ENCODE results near the gene WAC.
A peak's percentile ranks its signal among the peaks of the same experiment; 100 is the strongest.
"Not testable (repeated sequence)": the region's sequence is repeated elsewhere in the genome, so short reads cannot be mapped to it uniquely, and the experiment has no call there.

The WAC gene

DNA sequence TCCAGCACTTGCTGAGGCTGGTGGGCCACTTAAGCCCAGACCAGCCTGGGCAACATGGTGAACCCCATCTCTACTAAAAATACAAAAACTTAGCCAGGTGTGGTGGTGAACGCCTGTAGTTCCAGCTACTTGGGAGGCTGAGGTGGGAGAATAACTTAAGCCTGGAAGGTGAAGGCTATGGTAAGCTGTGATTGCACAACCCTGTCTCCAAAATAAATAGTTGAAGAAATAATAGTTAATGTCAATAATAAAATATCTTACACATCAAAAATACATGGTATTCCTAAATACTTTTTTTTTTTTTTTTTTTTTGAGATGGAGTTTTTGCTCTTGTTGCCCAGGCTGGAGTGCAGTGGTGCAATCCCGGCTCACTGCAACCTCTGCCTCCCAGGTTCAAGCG is 76.7 kb downstream of the WAC start:
- DNase-seq (ENCODE audit: low spot score): not testable (repeated sequence)

- no peak for DNase-seq (ENCODE audit: low spot score)
These were observed 80.0 kb downstream of the WAC start for GRCh38 chr10:28612877-28613276.

DNA sequence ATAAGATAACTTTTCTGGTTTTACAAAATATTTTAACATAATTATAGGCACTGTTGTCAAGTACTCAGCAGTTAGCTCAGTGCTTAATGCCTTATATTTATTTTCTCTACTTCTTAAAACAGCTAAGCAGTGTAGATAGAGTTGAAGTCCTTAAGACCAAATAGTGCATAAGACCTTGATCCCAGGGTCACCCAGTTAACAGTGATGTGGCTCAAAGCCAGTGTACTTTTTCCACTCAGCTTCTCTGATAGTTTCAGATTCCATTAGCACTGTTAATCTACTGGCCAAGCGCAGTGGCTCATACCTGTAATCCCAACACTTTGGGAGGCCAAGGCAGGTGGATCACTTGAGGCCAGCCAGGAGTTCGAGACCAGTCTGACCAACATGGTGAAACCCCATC is 83.6 kb downstream of the WAC start:
- no peak for DNase-seq (ENCODE audit: low spot score)

- no peak for DNase-seq (ENCODE audit: low spot score)
These were observed 86.5 kb downstream of the WAC start for GRCh38 chr10:28619455-28619854.

GRCh38 chr10:28620251-28620650 is 87.3 kb downstream of the WAC start:
- DNase-seq (ENCODE audit: low spot score): no peak

GRCh38 chr10:28623483-28623882 is 90.6 kb downstream of the WAC start:
- DNase-seq (ENCODE audit: low spot score): no peak

- no peak for DNase-seq (ENCODE audit: low spot score)
These were observed 91.4 kb downstream of the WAC start for GRCh38 chr10:28624351-28624750.

- no peak for DNase-seq (ENCODE audit: low spot score)
These were observed 94.2 kb downstream of the WAC start for GRCh38 chr10:28627102-28627501.

DNA sequence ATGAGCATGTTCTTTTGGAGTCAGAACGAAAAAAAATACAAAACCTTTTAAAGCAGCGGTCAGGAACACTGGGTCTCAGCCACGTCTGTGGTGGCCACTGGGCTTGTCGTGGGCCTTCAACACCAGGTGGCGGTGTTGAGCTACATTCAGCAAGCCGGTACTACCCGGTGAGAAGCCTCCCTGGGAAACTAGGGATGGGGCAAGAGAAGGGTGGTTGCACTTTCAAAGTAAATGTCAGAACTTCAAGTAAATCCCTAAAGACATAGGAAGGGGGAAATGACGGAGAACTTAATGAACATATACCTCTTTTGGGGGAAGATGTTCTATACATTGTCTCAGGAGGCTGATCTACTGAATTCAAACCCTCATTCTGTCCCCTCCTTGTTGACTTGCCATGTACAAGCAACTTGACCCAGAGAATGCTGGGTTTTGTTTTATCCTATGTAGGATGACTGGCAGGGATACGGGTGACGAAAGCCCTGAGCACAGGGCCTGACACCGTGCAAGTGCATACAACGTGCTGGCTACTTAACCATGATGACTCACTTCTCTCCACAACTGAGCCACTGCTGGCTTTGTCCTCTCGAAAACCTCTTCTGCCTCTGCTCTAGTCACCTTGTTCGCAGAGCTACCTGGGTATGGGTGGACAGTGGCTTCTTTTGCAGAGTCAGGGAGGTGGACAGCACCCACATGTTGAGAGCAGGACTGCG is 95.4 kb downstream of the WAC start:
- peak; percentile 77 for DNase-seq (ENCODE audit: low spot score)

- DNase-seq (ENCODE audit: low spot score): no peak
These were observed 99.1 kb downstream of the WAC start for GRCh38 chr10:28631896-28632583.

DNA sequence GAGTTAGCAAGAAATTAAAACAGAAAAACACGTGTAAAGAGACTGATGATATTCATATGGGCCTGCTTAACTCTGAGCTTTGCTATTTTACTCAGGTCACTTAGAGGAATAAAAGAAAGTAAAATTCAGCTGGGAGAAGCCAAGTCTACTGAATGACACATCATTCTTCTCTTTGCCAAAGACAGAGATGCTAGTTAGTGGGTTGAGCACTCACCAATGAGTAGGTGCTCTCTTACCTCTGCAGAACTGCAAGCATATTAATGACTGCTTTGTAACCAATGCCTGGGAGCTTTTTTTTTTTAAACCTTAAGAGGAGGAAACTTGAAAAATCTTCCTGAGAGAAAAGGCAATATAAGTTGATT is 99.6 kb downstream of the WAC start:
- no peak for DNase-seq (ENCODE audit: low spot score)

DNA sequence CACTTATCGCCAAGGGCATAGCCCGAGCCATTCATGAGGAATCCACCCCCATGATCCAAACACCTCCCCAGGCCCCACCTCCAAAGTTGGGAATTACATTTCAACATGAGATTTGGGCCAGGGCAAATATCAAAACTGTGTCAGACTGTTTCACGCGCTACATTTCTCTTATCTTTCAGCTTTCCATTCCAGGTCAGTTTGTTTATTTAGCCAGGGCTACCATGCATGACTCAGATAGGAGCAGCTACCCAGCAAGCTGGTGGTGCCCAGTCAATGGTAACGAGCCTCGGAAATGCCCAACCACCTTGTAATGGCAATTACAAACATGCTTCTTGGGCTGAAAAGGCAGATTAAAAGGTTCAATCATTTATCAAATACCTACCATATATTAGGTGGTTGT is 100.8 kb downstream of the WAC start:
- no peak for DNase-seq (ENCODE audit: low spot score)

DNA sequence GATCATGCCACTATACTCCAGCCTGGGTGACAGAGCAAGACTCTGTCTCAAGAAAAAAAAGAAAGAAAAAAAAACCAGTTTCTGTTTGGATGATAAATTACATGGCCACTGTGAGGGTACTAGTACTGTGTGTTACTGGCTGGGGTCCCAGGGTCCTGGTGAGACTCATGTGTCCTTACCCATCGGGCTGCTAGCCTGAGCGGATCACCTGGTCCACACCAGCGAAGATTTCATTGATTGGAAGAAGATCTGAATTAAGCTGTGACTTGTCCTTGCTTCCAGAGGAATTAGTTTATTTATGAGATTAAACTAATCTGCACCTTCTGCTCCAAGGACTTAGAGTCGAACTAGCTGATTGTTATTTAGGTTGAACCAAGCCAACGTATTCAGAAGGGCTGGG is 104.4 kb downstream of the WAC start:
- DNase-seq (ENCODE audit: low spot score): no peak

DNA sequence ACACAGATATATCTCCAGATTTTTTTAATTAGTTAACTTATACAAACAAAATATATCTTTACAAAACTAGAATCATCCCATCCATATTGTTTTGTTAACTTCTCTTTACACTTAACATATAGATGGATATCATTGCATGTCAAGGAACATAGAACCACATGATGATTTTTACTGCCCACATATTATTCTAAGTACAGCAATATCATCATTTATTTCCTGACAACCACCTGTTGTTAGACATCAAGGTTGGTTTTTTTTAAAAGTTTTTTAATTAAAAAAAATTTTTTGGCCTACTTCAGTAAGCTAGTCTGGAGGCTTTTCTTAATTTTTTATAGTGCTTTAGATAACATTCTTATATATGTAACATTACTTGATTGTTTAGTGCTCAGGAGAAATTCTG is 105.5 kb downstream of the WAC start:
- no peak for DNase-seq (ENCODE audit: low spot score)

GRCh38 chr10:28640551-28640950 is 107.6 kb downstream of the WAC start:
- no peak for DNase-seq (ENCODE audit: low spot score)

GRCh38 chr10:28644647-28645046 is 111.7 kb downstream of the WAC start:
- no peak for DNase-seq (ENCODE audit: low spot score)

DNA sequence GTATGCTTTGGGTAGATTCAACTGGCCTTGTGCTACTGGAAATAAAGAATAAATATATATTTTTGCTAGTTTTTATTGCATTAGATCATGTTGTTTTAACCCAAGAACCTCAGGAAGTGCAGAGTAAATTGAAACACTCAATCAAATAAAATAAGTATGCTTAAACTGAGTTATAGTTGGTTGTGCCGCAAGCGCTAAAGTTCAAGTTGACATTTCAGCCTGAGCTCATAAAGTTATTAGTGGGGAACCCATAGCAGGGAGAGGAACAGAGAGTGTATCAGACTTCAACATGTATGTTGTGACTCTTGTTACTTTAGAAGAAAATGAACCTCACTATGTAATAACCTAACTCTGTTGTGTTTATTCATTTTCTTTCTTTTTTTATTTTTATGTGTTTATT is 119.2 kb downstream of the WAC start:
- no peak for DNase-seq (ENCODE audit: low spot score)

GRCh38 chr10:28652703-28653102 is 119.8 kb downstream of the WAC start:
- DNase-seq (ENCODE audit: low spot score): no peak

DNA sequence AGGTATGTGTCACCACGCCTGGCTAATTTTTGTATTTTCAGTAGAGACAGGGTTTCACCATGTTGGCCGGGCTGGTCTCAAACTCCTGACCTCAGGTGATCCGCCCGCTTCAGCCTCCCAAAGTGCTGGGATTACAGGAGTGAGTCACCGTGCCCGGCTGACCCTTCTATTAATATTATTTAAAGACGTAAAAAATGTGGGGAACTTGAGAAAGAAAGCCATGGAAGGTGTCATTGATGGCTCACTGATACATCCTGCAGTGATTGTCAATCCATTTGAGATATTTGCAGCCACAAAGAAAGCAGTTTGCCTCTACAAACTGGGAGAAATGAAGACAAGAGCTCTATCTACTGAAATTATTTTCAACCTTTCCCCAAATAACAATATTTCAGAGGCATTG is 125.9 kb downstream of the WAC start:
- not testable (repeated sequence) for DNase-seq (ENCODE audit: low spot score)

GRCh38 chr10:28661035-28661434 is 128.1 kb downstream of the WAC start:
- DNase-seq (ENCODE audit: low spot score): no peak

GRCh38 chr10:28663576-28664368 is 130.9 kb downstream of the WAC start:
- peak; percentile 71 for DNase-seq (ENCODE audit: low spot score)

- no peak for DNase-seq (ENCODE audit: low spot score)
These were observed 131.4 kb downstream of the WAC start for GRCh38 chr10:28664369-28664740.

- no peak for DNase-seq (ENCODE audit: low spot score)
These were observed 134.0 kb downstream of the WAC start for GRCh38 chr10:28666751-28667467.

Data from HuH-7.5 (cell line).